Measurements from ENCODE around the gene GRN.
A peak's percentile ranks its signal among the peaks of the same experiment; 100 is the strongest.
"Not testable (repeated sequence)": the region's sequence is repeated elsewhere in the genome, so short reads cannot be mapped to it uniquely, and the experiment has no call there.

Gene GRN

GRCh38 chr17:44346064-44346844 is 1.2 kb downstream of the GRN start:
- DNase-seq, result no peak

DNA sequence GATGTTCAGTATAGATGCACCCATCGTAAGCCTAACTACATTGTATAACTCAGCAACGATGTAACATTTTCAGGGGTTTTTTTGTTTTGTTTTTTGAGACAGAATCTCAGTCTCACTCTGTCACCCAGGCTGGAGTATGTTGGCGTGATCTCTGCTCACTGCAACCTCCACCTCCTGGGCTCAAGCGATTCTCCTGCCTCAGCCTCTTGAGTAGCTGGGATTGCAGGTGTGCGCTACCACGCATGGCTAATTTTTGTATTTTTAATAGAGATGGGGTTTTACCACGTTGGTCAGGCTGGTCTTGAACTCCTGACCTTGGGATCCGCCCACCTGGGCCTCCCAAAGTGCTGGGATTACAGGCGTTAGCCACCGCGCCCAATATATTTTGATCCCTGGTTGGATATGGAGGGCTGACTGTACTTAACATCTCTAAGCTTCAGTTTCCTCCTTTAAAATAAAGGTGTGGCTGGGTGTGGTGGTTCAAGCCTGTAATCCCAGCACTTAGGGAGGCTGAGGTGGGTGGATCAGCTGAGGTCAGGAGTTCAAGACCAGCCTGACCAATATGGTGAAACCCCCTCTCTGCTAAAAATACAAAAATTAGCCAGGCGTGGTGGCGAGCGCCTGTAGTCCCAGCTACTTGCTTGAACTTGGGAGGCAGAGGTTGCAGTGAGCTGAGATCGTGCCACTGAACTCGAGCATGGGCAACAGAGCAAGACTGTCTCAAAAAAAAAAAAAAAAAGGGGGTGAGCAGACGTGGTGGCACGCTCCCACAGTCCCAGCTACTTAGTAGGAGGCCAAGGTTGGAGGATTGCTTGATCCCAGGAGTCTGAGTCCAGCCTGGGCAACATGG is 2.3 kb downstream of the GRN start:
- not testable (repeated sequence) for DNase-seq

- DNase-seq, result no peak
These were observed 3.3 kb downstream of the GRN start for GRCh38 chr17:44348234-44348987.

GRCh38 chr17:44348988-44349364 is 3.9 kb downstream of the GRN start:
- no peak for DNase-seq

GRCh38 chr17:44349553-44350070 is 4.5 kb downstream of the GRN start:
- no peak for DNase-seq

DNA sequence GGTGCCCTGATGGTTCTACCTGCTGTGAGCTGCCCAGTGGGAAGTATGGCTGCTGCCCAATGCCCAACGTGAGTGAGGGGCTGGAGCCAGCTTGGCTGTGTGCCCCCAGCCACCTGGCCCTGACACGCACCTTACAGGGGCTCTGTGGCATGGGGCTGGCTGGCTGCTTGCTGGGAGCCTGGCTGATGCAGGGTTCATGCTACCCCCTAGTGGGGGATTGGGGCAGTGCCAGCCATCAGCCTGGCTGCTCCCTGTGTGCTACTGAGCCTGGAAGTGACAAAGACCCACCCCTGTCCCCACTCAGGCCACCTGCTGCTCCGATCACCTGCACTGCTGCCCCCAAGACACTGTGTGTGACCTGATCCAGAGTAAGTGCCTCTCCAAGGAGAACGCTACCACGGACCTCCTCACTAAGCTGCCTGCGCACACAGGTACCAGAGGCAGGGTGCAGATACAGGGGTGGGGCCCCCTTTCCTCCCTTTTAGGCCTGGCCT is 5.7 kb downstream of the GRN start:
- DNase-seq, result peak; percentile 12

DNA sequence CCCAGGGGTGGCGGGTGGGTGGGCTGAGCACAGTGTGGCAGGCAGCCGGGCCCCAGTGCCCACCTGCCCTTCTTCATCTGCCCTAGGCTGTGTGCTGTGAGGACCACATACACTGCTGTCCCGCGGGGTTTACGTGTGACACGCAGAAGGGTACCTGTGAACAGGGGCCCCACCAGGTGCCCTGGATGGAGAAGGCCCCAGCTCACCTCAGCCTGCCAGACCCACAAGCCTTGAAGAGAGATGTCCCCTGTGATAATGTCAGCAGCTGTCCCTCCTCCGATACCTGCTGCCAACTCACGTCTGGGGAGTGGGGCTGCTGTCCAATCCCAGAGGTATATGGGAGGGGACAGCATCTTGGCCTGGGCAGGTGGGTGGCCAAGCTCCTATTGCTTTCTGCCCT is 6.4 kb downstream of the GRN start:
- DNase-seq, result no peak

- no peak for DNase-seq
These were observed 7.1 kb downstream of the GRN start for GRCh38 chr17:44351961-44352827.

DNA sequence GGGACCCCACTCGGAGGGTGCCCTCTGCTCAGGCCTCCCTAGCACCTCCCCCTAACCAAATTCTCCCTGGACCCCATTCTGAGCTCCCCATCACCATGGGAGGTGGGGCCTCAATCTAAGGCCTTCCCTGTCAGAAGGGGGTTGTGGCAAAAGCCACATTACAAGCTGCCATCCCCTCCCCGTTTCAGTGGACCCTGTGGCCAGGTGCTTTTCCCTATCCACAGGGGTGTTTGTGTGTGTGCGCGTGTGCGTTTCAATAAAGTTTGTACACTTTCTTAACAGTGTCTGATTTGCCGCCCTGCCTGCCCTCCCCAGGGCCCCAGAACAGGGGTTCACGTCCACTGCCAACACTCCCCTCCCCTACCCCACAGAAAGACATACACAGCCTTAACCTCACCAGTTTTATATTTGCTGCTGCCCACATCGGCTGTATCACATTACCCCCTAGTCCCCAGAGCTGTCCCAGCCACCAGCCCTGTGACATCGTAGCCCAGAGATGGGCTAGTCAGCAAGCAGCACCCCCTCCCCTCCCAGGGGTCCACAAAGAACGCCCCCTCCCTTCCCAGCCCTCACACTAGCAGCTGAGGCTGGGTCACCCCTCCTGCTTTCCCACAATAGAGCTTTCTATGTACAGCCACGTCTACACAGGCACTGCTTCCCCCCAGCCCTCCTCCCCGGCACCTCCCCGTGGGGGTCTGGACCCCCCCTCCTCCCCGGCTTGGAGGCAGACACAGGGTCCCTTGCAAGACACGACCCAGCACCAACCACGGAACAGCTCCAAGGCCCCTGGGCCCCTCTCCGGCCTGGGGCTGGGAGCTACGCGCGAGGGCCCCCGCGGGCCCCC is 7.9 kb downstream of the GRN start:
- DNase-seq, result no peak

- no peak for DNase-seq
These were observed 8.7 kb downstream of the GRN start for GRCh38 chr17:44353672-44354331.

- no peak for DNase-seq
These were observed 9.8 kb downstream of the GRN start for GRCh38 chr17:44354582-44355561.

- no peak for DNase-seq
These were observed 10.6 kb downstream of the GRN start for GRCh38 chr17:44355642-44356099.

DNA sequence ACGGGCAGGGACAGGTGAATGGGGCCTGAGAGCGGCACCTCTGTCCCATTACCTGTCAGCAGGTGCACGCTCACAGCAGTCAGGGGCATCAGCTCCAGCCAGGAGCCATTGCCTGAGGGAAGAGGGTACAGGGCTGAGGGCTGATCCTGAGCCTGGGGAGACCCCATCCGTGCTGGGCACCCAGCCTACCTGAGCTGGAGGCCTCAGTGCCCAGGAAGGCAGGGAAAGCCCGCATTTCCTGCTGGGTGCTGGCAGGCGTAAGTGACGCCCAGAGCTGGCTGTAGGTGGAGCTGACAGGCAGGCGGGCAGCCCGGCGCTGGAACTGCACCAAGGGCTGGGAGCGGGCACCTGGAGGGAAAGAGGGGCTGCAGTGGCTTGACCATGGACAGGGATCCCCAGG is 11.1 kb downstream of the GRN start:
- no peak for DNase-seq

DNA sequence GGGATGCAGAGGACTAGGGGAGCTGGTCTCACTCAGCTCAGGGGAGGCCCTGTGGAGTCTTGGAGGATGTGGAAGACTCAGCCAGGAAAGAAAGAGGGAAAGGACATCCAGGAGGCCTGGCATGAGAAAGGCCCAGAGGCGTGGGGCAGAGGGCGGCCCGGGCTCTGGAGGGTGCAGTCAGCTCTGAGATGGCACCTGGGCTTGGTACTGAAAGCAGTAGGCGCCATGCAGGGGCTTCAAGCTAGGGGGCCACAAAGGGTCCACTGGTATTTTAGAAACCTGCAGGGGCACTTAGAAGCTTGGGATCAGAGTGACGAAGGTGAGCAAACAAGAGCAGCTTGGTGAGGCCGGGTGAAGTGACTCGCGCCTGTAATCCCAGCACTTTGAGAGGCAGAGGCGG is 13.0 kb downstream of the GRN start:
- no peak for DNase-seq

DNA sequence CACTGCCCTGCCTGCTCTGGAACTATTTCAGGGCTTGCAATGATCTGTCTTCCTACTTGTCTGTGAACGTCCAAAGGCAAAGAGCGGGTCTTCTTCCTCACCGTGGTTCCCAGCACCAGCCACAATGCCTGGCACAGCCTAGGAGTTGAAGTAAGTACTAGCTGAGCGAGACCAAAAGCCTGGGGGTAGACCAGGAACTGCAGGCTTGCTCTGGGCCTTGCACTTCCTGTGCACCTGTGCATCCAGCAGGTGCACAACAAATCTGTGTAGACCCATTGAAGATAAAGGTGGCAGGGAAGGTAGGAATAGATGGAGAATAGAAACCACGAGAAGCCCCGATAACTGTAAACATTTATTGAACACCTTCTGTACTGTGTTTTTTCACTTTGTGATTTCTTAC is 13.9 kb downstream of the GRN start:
- no peak for DNase-seq

GRCh38 chr17:44359458-44360143 is 14.5 kb downstream of the GRN start:
- DNase-seq, result no peak

DNA sequence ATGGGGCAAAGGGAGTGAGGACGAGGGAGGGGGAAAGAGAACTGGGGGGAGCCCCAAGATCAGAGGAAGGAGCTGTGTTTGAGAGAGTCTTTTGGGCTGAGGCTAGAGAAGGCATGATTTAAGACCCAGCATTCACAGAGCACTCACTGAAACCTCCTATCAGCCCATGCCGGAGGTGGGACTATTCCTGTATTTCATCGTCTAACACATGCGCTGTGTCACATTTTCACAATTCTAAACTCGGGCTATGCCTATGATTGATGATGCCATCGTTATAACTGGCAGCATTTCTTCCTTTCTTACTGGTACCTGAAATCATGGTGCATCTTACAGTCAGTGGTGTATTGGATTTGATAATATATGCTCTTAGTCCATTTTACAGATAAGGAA is 15.0 kb downstream of the GRN start:
- no peak for DNase-seq

- no peak for DNase-seq
These were observed 15.7 kb downstream of the GRN start for GRCh38 chr17:44360826-44361225.
